Measurements from ENCODE around the gene RNF114.

GRCh38 chr20:49985617-49986016, 49.4 kb downstream of the RNF114 start:
- TF ChIP-seq CTCF (IDR thresholded peaks at IDR 0.05) (no peak), POLR2A (IDR thresholded peaks at IDR 0.05; ENCODE audit: low read depth) (no peak)
